Stimulated activated CD4-positive, alpha-beta T cell treated with anti-CD3 and anti-CD28 coated beads, Interleukin-15, amount 100 ng/mL, for 1 hour (primary cell): ENCODE measurements around the gene CAV3.
"Not testable (repeated sequence)": the region's sequence is repeated elsewhere in the genome, so short reads cannot be mapped to it uniquely, and the experiment has no call there.

ENCODE experiments used
- DNase-seq, 2 donors: peaks; one replicate each; pipeline ENCODE4 v3.0.0-alpha.2; 2020; ENCODE audit warnings: low read depth in 1 of 2, low spot score in 1 of 2

Gene CAV3

GRCh38 chr3:8733332-8734094 is at the start of gene CAV3:
Gene CAV3 (plus strand): TSS chr3:8733802. CDS start chr3:8733877, 75 bp downstream.
- DNase-seq, result no peak

- not testable (repeated sequence) for DNase-seq
Measured at GRCh38 chr3:8684992-8685391, 48.6 kb upstream of the CAV3 start.

- not testable (repeated sequence) for DNase-seq
Measured at GRCh38 chr3:8691295-8691694, 42.3 kb upstream of the CAV3 start.

- DNase-seq, result no peak
Measured at GRCh38 chr3:8702560-8702959, 31.0 kb upstream of the CAV3 start.

GRCh38 chr3:8705575-8705974 is 28.0 kb upstream of the CAV3 start:
- no peak for DNase-seq

GRCh38 chr3:8709287-8709686 is 24.3 kb upstream of the CAV3 start:
- DNase-seq, result no peak

- DNase-seq, result no peak
Measured at GRCh38 chr3:8709801-8710507, 23.6 kb upstream of the CAV3 start.

GRCh38 chr3:8712045-8712907 is 21.3 kb upstream of the CAV3 start:
- DNase-seq, result no peak

- DNase-seq, result no peak
Measured at GRCh38 chr3:8712908-8713255, 20.7 kb upstream of the CAV3 start.

- DNase-seq, result no peak
Measured at GRCh38 chr3:8713901-8714759, 19.5 kb upstream of the CAV3 start.

GRCh38 chr3:8715757-8716156 is 17.8 kb upstream of the CAV3 start:
- DNase-seq, result not testable (repeated sequence)

- no peak for DNase-seq
Measured at GRCh38 chr3:8722808-8723207, 10.8 kb upstream of the CAV3 start.

GRCh38 chr3:8723612-8724011 is 10.0 kb upstream of the CAV3 start:
- DNase-seq, result no peak

- DNase-seq, result no peak
Measured at GRCh38 chr3:8724108-8724752, 9.4 kb upstream of the CAV3 start.

- DNase-seq, result no peak
Measured at GRCh38 chr3:8727605-8728512, 5.7 kb upstream of the CAV3 start.

GRCh38 chr3:8729479-8729878 is 4.1 kb upstream of the CAV3 start:
- DNase-seq, result no peak

- DNase-seq, result no peak
Measured at GRCh38 chr3:8730656-8731055, 2.9 kb upstream of the CAV3 start.

GRCh38 chr3:8732413-8732812 is 1.2 kb upstream of the CAV3 start:
- no peak for DNase-seq

GRCh38 chr3:8734137-8734878 is 706 bp downstream of the CAV3 start:
- no peak for DNase-seq
